IPS-18c (cell line): ENCODE data around the gene MASTL.
"Not testable (repeated sequence)": the region's sequence is repeated elsewhere in the genome, so short reads cannot be mapped to it uniquely, and the experiment has no call there.

Experiments used
- H3K4me3 ChIP-seq: 2 replicates; pipeline ENCODE4 v1.7.0; 2013; ENCODE audit warnings: low read depth, mild to moderate bottlenecking, low read length, moderate library complexity; ENCODE audit not compliant: insufficient read depth
- H3K9me3 ChIP-seq: one replicate; pipeline ENCODE4 v1.6.1; 2013; ENCODE audit warnings: mild to moderate bottlenecking, low read length, moderate library complexity; ENCODE audit not compliant: control insufficient read depth, insufficient read depth

MASTL gene

DNA sequence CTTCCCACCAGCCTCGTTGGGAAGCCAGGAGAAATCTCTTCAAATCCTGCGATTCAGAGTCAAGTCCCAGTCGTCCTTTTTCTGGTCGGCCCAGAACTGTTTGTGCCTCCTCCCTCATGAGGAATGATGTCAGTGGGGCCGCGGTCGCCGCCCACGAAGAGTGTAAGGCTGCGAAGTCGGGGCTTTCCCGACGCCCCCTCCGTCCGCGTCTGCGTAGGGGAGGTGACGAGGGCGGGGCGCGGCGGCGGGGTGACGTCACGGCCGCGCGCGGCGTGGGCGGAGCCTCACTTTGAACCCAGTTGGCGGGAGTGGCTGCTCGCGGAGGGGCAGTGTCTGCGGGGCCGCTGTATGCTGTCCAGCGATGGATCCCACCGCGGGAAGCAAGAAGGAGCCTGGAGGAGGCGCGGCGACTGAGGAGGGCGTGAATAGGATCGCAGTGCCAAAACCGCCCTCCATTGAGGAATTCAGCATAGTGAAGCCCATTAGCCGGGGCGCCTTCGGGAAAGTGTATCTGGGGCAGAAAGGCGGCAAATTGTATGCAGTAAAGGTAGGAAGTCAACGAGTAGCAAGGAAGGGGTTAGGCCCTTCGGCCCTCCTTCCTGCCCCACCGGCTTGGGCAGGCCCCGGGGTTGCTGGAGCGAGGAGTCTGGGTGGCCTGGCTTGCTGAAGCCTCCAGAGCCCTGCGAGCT, at the start of gene MASTL:
Gene MASTL, plus strand, starts transcription at position 287 of the 689 bp plus-strand sequence. Its CDS starts 75 bp downstream, at position 362.
- no peaks in the 10 kb centered on the region for H3K9me3 ChIP-seq
- H3K4me3 ChIP-seq = peak within 1 kb of the TSS; percentile 67

DNA sequence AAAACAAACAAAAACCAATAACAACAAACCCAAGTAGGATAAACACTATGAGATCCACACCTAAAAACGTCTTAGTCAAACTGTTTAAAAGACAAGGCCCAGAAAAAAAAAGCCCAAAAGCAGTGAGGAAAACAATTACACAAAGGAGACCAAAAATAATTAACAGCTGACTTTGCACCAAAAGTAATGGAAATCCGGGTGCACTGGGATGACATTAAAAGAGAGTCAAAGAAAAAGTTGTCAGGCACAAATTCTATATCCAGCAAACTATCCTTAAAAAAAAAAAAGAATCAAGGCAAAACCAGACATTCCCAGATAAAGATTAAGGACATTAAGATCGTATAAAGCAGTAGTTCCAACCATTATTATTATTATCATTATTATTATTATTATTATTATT, 47.0 kb upstream of the MASTL start:
- Histone ChIP-seq H3K9me3 (peaks cover 2% of the 10 kb centered on the region), H3K4me3 (no peak overlapping the region)

DNA sequence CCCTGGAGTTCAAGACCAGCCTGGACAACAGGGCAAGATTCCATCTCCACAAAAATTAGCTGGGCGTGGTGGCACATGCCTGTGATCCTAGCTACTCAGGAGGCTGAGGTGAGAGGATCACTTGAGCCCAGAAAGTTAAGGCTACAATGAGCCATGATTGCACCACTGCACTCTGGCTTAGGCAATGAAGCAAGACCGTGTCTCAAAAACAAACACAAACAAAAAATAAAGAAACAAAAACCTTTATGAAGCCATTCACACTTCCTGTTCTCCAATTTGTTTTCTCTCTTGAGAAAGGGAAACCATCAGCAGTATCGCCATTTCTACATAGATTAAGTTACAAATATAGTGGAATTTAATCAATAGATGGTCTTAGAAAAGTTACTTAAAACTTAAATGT, 20.8 kb upstream of the MASTL start:
- Histone ChIP-seq H3K4me3 (no peak overlapping the region), H3K9me3 (no peaks in the 10 kb centered on the region)

DNA sequence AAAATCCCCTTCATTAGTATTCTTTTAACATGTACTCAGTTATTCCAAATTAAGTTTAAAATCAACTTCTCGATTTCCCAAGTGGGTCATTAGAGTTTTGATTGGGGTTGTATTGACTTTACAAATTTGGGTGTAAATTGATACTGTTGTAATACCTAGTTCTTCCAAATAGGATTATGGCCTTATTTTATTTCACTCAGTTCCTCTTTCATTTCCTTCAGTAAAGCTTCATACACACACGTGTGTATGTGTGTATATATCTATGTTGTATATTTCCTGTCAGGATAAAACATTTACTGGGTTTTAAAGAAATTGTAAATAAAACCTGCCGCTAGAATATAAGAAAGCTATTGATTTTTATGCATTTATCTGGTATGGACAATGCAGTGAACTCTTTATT, 16.9 kb upstream of the MASTL start:
- Histone ChIP-seq H3K4me3 (no peak overlapping the region), H3K9me3 (no peaks in the 10 kb centered on the region)

DNA sequence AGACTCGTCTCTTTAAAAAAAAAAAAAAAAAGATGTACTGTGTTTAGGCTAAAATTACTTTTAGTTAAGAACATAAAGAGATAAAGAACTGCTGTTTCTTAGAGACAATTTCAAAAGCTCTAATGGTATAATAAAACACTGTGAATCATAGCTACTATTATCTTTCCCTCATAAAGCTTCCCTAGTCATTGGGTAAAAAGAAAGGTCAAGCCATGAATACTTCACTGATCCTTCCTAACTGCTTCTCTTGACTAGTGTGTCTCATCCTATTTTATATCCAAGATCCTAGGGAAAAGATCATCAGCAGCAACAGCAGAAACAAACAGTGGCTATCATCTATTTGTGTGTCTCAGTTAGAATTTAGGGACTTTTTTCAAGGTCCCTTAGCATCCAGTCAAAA, 11.5 kb upstream of the MASTL start:
- H3K4me3 ChIP-seq = no peak overlapping the region
- H3K9me3 ChIP-seq = no peaks in the 10 kb centered on the region

DNA sequence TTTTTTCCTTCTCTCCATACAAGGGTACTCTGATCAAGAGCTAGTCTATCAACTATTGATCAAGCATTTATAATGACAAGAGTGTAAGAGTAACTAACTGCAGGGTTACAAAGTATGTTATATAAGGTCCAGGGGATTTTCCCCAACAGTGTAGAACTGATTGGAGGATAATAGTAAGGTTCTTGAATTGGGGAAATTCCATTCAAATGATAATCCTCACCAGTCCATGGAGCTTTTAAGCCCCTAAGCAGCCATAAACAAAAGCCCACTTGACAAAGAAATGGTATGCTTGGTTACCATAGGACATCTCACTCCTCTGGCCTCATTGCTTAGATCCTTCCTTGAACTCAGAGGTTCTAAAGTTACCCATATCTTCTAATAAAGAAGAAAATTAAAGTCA, 9.2 kb upstream of the MASTL start:
- Histone ChIP-seq H3K4me3 (no peak overlapping the region), H3K9me3 (no peaks in the 10 kb centered on the region)

DNA sequence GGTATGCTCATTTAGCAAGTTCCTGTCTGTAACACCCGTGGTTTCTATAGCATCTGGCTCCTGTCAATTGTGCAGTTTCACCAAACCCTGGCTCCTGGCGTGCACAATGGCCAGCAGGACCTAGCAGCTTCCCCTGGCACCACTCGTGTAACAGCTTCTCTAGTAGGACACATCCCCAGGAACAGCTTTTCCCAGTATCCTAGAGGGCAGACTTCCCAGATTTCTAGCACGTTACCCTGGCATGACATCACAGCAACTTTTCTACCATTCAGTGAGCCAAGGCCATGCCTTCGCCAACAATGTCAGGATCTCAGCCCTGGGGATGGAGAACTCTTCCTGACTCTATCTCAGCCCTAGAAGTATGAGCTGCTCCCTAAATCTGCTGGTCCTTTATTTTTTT, 7.5 kb upstream of the MASTL start:
- no peaks in the 10 kb centered on the region for H3K9me3 ChIP-seq
- no peak overlapping the region for H3K4me3 ChIP-seq

DNA sequence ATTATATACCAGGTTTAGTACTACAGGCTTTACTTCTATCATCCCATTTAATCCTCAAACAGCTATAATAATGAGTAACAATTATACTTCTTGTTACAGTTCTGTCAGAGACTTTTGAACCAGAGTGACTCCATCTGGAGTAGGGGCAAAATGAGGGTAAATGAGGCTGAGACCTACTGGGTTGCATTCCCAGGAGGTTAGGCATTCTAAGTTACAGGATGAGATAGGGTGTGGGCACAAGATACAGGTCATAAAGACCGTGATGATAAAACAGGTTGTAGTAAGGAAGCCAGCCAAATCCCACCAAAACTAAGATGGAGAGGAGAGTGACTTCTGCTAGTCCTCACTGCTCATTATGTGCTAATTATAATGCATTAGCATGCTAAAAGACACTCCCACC, 4.9 kb upstream of the MASTL start:
- H3K9me3 ChIP-seq = no peaks in the 10 kb centered on the region
- H3K4me3 ChIP-seq = no peak overlapping the region

DNA sequence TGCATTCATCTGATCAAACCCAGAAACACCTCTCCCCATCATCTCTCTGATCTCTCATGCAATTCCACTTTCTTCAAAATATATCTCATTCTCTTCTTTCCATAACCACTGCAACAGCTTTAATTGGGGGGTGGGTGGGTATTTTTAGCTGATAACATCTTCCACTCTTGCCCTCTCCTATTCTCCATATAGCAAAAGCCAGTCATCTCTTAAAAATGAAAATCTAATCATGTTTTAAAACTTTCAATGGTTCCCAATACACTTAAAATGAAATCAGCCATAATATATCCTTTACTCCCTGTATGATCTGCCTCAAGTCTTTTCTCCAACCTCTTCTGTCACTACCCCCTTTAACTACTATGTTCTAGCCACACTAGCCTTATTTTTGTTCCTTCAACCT, 2.5 kb upstream of the MASTL start:
- peak overlapping the region; percentile 67 for H3K4me3 ChIP-seq

DNA sequence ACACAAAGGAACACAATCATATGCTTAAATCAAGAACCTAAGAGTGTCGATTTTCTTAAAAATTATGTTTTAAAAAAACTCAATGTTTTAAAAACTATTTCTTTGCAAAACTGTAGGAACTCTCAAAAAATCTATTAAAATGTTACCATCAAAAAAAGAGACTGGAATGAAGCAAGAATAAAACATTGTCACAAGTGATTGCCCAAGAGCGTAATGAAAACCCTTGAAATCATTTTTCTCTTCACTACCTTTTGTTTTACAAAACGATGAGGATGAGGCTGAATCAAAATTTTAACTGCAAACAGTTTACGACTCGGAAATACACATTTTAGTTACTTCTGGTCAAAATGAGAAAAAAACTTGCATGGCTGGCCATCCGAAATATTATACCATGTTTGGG, 1.8 kb upstream of the MASTL start:
- H3K4me3 ChIP-seq = peak overlapping the region; percentile 67
- H3K9me3 ChIP-seq = no peaks in the 10 kb centered on the region

More for the DNA sequence above, 2.5 kb upstream of the MASTL start:
- H3K9me3 ChIP-seq = no peaks in the 10 kb centered on the region

DNA sequence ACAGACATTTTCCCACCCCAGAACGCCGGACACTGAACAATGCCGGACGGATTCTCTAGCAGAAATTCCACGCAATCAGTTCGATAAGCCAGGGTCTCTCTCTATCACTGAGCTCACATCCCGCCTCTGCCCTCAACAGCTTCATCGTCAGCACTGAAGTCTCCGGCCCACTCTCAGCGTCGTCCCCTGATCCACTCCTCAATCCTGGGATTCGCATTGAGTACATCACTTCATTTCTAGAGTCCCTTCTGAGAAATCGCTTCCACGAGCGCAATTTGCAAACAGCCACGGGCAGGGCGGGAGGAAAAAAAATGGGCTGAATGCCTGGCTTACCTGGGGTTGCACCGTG, 1.3 kb upstream of the MASTL start:
- H3K9me3 ChIP-seq = no peaks in the 10 kb centered on the region
- peak overlapping the region; percentile 67 for H3K4me3 ChIP-seq

DNA sequence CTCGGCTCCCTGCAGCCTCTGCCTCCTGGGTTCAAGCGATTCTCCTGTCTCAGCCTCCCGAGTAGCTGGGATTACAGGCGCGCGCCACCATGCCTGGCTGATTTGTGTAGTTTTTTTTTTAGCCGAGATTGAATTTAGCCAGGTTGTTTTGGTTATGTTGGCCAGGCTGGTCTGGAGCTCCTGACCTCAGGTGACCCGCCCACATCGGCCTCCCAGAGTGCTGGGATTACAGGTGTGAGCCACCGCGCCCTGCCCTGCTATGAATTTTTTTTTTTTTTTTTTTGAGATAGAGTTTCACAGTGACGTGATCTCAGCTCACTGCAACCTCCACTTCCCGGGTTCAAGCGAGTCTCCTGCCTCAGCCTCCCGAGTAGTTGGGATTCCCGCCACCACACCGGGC, 1.4 kb downstream of the MASTL start:
- H3K9me3 ChIP-seq = not testable (repeated sequence)
- peak overlapping the region; percentile 67; the same call in 1 of the 2 replicates for H3K4me3 ChIP-seq

DNA sequence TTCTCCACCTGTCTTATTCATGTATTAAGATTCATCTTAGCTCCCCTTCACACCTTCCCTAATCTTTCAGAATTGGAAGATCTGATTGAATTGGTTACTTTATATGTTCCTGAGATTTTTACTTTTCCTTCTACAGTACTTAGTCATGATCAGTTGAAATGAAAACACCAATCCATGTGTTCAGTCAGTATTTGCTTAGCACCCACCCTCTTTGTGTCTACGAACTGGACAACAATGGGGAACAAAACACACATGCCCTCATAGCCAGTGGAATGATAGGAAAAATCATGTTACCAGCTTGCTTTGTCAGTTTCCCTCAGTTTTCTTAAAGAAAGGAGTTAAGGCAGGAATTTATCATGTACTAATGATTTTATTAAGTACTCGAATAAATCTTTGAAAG, 2.0 kb downstream of the MASTL start:
- H3K9me3 ChIP-seq = no peaks in the 10 kb centered on the region
- peak overlapping the region; percentile 28; the same call in 1 of the 2 replicates for H3K4me3 ChIP-seq

DNA sequence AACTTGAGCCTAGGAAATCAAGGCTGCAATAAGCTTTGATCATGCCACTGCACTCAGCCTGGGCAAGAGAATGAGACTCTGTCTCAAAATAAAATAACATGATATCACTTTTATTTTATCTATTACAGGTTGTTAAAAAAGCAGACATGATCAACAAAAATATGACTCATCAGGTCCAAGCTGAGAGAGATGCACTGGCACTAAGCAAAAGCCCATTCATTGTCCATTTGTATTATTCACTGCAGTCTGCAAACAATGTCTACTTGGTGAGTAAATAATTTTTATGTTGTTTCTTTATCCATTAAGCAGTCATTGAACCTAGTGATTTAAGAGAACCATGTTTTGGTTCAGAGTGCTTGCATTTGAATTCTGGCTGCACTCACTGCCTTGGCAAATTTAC, 3.3 kb downstream of the MASTL start:
- no peak overlapping the region for H3K4me3 ChIP-seq
- H3K9me3 ChIP-seq = no peaks in the 10 kb centered on the region

DNA sequence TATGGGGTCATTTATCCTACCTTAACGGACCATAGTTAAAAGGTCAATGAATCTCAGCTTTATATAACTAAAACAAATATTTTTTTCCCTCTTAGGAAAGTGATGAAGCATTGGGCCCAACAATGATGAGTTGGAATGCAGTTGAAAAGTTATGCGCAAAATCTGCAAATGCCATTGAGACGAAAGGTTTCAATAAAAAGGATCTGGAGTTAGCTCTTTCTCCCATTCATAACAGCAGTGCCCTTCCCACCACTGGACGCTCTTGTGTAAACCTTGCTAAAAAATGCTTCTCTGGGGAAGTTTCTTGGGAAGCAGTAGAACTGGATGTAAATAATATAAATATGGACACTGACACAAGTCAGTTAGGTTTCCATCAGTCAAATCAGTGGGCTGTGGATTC, 14.7 kb downstream of the MASTL start:
- no peak overlapping the region for H3K4me3 ChIP-seq
- H3K9me3 ChIP-seq = no peaks in the 10 kb centered on the region

DNA sequence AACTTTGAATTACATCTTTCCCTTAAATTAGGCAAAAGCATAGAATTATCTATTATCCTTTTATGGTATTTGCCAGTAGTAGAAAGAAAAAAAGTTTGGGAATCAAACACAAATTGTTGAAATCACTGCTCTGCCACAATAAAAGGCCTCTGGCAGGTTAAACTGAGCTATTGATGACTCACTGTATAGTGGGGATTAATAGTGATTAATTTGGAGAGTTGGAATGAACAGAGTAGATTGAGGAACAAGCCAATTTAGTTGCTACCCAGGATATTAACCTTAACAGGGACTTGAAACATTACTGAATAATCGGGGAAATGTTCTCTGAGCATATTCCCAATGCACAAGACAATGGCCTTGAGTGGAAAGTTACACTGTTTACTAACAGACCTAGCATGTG, 33.1 kb downstream of the MASTL start:
- H3K9me3 ChIP-seq = no peaks in the 10 kb centered on the region
- no peak overlapping the region for H3K4me3 ChIP-seq

DNA sequence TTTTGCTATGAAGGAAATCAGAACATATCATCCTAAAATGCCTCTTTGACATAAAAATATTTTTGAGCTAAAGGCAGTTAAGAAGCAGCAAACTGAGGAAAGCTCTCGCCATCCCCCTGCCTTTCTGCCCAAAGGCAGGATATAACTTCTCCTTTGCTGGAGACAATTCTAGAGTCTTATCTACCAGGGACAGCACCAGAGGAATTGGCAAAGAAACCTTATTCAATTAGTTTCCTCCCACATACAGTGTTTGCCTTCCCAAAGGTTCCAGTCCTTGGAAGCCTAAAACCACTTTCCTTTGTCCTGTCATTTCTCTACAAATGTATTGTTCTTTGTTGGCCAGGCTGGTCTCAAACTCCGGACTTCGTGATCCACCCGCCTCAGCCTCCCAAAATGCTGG, 33.7 kb downstream of the MASTL start:
- H3K4me3 ChIP-seq = no peak overlapping the region
- no peaks in the 10 kb centered on the region for H3K9me3 ChIP-seq

DNA sequence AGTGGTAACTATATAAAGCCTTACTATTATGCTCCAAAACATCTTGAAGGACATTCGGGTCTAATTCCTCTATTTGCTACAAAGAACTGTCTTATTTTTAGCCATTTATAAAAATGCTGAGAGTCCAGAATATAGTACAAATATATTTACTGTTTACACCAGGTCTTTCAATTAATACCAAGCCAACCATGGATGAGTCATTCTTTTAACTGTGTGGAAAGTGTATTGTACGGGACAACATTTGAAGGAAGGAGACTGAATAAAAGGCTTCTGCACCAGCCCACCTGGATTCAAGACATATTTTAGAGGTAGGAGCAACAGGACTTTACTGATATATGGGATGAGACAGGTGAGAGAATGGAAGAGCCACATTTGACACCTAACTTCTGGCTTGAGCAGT, 35.4 kb downstream of the MASTL start:
- Histone ChIP-seq H3K9me3 (no peaks in the 10 kb centered on the region), H3K4me3 (no peak overlapping the region)

DNA sequence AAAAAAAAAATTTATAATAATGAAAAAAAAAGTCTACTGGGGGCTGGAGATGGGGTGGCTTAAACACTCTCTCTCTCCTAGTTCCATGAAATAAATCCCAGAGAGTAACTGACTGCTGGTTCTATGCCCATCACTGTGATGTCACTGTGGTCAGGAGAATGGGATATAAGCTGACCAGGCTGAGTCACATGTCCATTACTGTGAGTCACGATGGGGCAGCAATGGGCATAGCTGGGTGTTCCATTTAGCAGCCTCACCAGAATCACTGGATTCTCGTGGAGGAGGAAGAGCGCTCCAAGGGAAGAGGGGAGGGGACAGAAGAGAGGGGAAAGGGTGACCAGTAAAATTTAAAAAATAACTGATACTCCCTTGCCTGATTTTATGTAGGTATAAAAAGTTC, 37.1 kb downstream of the MASTL start:
- H3K4me3 ChIP-seq = no peak overlapping the region
- no peaks in the 10 kb centered on the region for H3K9me3 ChIP-seq
